ENCODE measurements around the gene HIP1R.

DNA sequence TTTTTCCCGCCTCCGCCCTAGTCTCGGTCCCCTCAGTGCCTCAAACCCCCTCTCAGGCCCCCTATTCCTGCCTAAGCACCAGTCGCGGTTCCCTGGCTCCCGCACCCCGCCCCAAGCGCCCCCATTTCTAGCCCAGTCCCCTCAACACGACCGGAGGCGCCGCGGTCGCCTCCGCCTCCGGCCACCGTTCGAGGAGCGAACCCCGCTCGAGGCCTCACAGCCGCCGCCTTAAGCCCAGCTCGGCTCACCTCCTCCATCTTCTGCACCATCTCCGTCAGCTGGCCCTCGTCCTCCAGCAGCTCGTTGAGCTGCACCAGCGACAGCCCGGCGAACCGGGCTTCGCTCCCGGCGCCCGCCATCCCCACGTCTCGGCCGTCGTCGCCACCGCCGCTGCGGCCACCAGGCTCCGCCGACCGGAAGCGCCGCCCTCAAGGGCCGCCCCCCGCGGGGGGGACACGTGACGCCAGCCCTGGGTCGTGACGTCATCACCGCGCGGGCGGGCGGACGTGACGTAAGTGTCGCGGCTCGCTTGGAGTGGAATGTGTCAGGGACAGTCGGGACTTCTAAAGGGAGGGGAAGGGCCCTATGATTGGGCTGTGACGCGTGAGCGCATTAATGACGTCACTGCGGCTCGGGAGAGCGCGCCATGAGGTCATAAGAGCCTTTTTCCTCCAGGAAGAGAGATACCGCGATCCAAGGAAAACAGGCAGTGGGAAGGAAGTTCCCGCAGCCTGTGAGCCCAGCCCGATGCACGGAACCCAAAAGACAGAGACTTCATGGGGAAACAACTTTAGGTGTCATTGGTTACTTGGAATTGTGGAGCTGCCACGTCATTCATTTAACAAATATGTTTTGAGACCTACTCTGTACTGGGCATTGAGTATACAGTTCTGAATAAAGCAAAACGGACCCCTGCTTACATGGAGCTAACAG is 60.7 kb downstream of the HIP1R start, which contains the start of gene VPS37B:
- TF ChIP-seq, protein P1, sequence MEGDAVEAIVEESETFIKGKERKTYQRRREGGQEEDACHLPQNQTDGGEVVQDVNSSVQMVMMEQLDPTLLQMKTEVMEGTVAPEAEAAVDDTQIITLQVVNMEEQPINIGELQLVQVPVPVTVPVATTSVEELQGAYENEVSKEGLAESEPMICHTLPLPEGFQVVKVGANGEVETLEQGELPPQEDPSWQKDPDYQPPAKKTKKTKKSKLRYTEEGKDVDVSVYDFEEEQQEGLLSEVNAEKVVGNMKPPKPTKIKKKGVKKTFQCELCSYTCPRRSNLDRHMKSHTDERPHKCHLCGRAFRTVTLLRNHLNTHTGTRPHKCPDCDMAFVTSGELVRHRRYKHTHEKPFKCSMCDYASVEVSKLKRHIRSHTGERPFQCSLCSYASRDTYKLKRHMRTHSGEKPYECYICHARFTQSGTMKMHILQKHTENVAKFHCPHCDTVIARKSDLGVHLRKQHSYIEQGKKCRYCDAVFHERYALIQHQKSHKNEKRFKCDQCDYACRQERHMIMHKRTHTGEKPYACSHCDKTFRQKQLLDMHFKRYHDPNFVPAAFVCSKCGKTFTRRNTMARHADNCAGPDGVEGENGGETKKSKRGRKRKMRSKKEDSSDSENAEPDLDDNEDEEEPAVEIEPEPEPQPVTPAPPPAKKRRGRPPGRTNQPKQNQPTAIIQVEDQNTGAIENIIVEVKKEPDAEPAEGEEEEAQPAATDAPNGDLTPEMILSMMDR (IDR thresholded peaks at IDR 0.05; ENCODE audit: insufficient read depth, low read depth, low read length): no peak
- TF ChIP-seq EZH2 (IDR thresholded peaks at IDR 0.05; ENCODE audit: insufficient read depth, low read length): no peak

Measured in astrocyte (in vitro differentiated cells and primary cell).